Neural progenitor cell (in vitro differentiated cells): ENCODE measurements around the gene ANO7. TPM values are rescaled to one million over a fixed set of nuclear protein-coding genes. Genes with fewer than 3 reads are reported as not detected.

Source experiments
- DNase-seq: peaks from one replicate; pipeline ENCODE4 v3.0.0-alpha.2; 2016; ENCODE audit warnings: low spot score
- H2AFZ ChIP-seq: fragments of 200-600 bp; sonication (generic); replicated peaks from 2 replicates; pipeline ENCODE4 v1.6.1; 2016; ENCODE audit warnings: antibody characterized with exemption
- H3F3A ChIP-seq: fragments of 200-600 bp; sonication (generic); 2 replicates; pipeline ENCODE4 v1.6.1; 2016; ENCODE audit warnings: antibody characterized with exemption, low read depth
- H3K27ac ChIP-seq: fragments of 200-600 bp; sonication (generic); 2 replicates; pipeline ENCODE4 v1.5.1; 2016; ENCODE audit warnings: mild to moderate bottlenecking
- H3K27me3 ChIP-seq: fragments of 200-600 bp; sonication (generic); 2 replicates; pipeline ENCODE4 v1.6.1; 2016; ENCODE audit warnings: mild to moderate bottlenecking, moderate library complexity
- H3K36me3 ChIP-seq: fragments of 200-600 bp; sonication (generic); 2 replicates; pipeline ENCODE4 v1.5.1; 2016
- H3K4me1 ChIP-seq: fragments of 200-600 bp; sonication (generic); 2 replicates; pipeline ENCODE4 v1.6.1; 2016; ENCODE audit warnings: mixed run types
- H3K4me2 ChIP-seq: fragments of 200-600 bp; sonication (generic); 2 replicates; pipeline ENCODE4 v1.6.1; 2016
- H3K4me3 ChIP-seq: fragments of 200-600 bp; sonication (generic); 2 replicates; pipeline ENCODE4 v1.5.1; 2016
- H3K79me2 ChIP-seq: fragments of 200-600 bp; sonication (generic); 2 replicates; pipeline ENCODE4 v1.6.1; 2016; ENCODE audit warnings: low read depth
- H3K9ac ChIP-seq: fragments of 200-600 bp; sonication (generic); 2 replicates; pipeline ENCODE4 v1.6.1; 2016
- H3K9me3 ChIP-seq: fragments of 200-600 bp; sonication (generic); 2 replicates; pipeline ENCODE4 v1.5.1; 2016; ENCODE audit warnings: low read depth
- H4K20me1 ChIP-seq: fragments of 200-600 bp; sonication (generic); 2 replicates; pipeline ENCODE4 v1.6.1; 2016; ENCODE audit warnings: low read depth
- H3K27ac Mint-ChIP-seq: 3 replicates; pipeline ENCODE4 v1.8.0; 2021; ENCODE audit warnings: mixed read lengths
- H3K27me3 Mint-ChIP-seq: 2 replicates; pipeline ENCODE4 v1.8.0; 2022; ENCODE audit warnings: low read depth, mild to moderate bottlenecking, inconsistent platforms, moderate library complexity, mixed read lengths; ENCODE audit not compliant: insufficient read depth
- H3K36me3 Mint-ChIP-seq: 3 replicates; pipeline ENCODE4 v1.8.0; 2021; ENCODE audit warnings: mixed read lengths
- H3K4me1 Mint-ChIP-seq: 3 replicates; pipeline ENCODE4 v1.8.0; 2021; ENCODE audit warnings: mixed read lengths
- H3K4me3 Mint-ChIP-seq: 3 replicates; pipeline ENCODE4 v1.8.0; 2021; ENCODE audit warnings: mild to moderate bottlenecking, moderate library complexity, mixed read lengths
- H3K9me3 Mint-ChIP-seq: 3 replicates; pipeline ENCODE4 v1.8.0; 2020; ENCODE audit warnings: mixed read lengths
- CTCF ChIP-seq: fragments of 200-600 bp; sonication (generic); IDR thresholded peaks from 2 replicates; pipeline ENCODE4 v1.5.1; 2017; ENCODE audit warnings: antibody characterized with exemption, mild to moderate bottlenecking
- EZH2 ChIP-seq: fragments of 200-600 bp; sonication (generic); IDR thresholded peaks from 2 replicates; pipeline ENCODE4 v1.6.1; 2017; ENCODE audit warnings: antibody characterized with exemption, mild to moderate bottlenecking, moderate library complexity
- EZH2phosphoT487 ChIP-seq: fragments of 200-600 bp; sonication (generic); IDR thresholded peaks from 2 replicates; pipeline ENCODE4 v1.6.1; 2017; ENCODE audit warnings: antibody characterized with exemption
- total RNA-seq: library from RNA; depleted of rRNA; stranded (reverse); fragments of >200 nt; gene quantifications from 2 replicates; pipeline ENCODE4 v1.2.3, GENCODE V29; 2015; ENCODE audit warnings: low replicate concordance

ANO7 gene
- total RNA-seq, 1 donor from 2014 or later: not detected

- H3K9ac ChIP-seq: no peak overlapping the region
- no peaks in the 10 kb centered on the region for H3K27me3 ChIP-seq
- no peaks in the 10 kb centered on the region for H3K9me3 ChIP-seq
- H3K36me3 ChIP-seq: no peaks in the 10 kb centered on the region
- H3K4me1 Mint-ChIP-seq: no peaks in the 10 kb centered on the region
- no peak overlapping the region for H3K4me2 ChIP-seq
- no peak overlapping the region for H2AFZ ChIP-seq
- H4K20me1 ChIP-seq: peaks cover 4% of the 10 kb centered on the region
- no peak overlapping the region for H3K4me3 Mint-ChIP-seq
- H3K27me3 Mint-ChIP-seq: peaks cover 5% of the 10 kb centered on the region
- H3F3A ChIP-seq: no peaks in the 10 kb centered on the region
- no peak for TF ChIP-seq EZH2
- H3K79me2 ChIP-seq: no peaks in the 10 kb centered on the region
- H3K4me1 ChIP-seq: no peaks in the 10 kb centered on the region
- no peak overlapping the region for H3K27ac Mint-ChIP-seq
- no peaks in the 10 kb centered on the region for H3K9me3 Mint-ChIP-seq
- H3K4me3 ChIP-seq: no peak overlapping the region
- no peak overlapping the region for H3K27ac ChIP-seq
- peaks cover 52% of the 10 kb centered on the region for H3K36me3 Mint-ChIP-seq
- DNase-seq: no peak
Measured at GRCh38 chr2:241249654-241250053, 61.2 kb downstream of the ANO7 start.

- Histone ChIP-seq H3K9me3 (no peaks in the 10 kb centered on the region), H2AFZ (no peak overlapping the region), H3K27ac (no peak overlapping the region), H3F3A (no peaks in the 10 kb centered on the region), H3K36me3 (peaks cover 2% of the 10 kb centered on the region), H3K9ac (no peak overlapping the region), H3K4me2 (no peak overlapping the region), H3K4me3 (no peak overlapping the region), H3K79me2 (peaks cover 4% of the 10 kb centered on the region), H4K20me1 (peaks cover 4% of the 10 kb centered on the region), H3K27me3 (no peaks in the 10 kb centered on the region), H3K4me1 (no peaks in the 10 kb centered on the region)
- Mint-ChIP-seq H3K4me1 (no peaks in the 10 kb centered on the region), H3K9me3 (no peaks in the 10 kb centered on the region), H3K36me3 (peaks cover 52% of the 10 kb centered on the region), H3K4me3 (no peak overlapping the region), H3K27ac (no peak overlapping the region), H3K27me3 (peaks cover 4% of the 10 kb centered on the region)
- no peak for DNase-seq
- no peak for TF ChIP-seq CTCF
- no peak for TF ChIP-seq EZH2
- no peak for TF ChIP-seq EZH2phosphoT487
Measured at GRCh38 chr2:241252778-241253475, 64.5 kb downstream of the ANO7 start.

- no peaks in the 10 kb centered on the region for H3K4me1 ChIP-seq
- no peaks in the 10 kb centered on the region for H3F3A ChIP-seq
- H3K9me3 Mint-ChIP-seq: no peaks in the 10 kb centered on the region
- H3K4me3 Mint-ChIP-seq: no peak overlapping the region
- no peaks in the 10 kb centered on the region for H3K27me3 ChIP-seq
- peaks cover 4% of the 10 kb centered on the region for H3K79me2 ChIP-seq
- TF ChIP-seq CTCF: no peak
- TF ChIP-seq EZH2: no peak
- no peak for TF ChIP-seq EZH2phosphoT487
- peaks cover 4% of the 10 kb centered on the region for H3K27me3 Mint-ChIP-seq
- H4K20me1 ChIP-seq: peaks cover 4% of the 10 kb centered on the region
- peaks cover 2% of the 10 kb centered on the region for H3K36me3 ChIP-seq
- no peak overlapping the region for H3K27ac Mint-ChIP-seq
- H3K4me1 Mint-ChIP-seq: no peaks in the 10 kb centered on the region
- no peak overlapping the region for H3K27ac ChIP-seq
- peaks cover 37% of the 10 kb centered on the region for H3K36me3 Mint-ChIP-seq
- no peaks in the 10 kb centered on the region for H3K9me3 ChIP-seq
- DNase-seq: no peak
- H2AFZ ChIP-seq: no peak overlapping the region
- no peak overlapping the region for H3K4me2 ChIP-seq
- H3K9ac ChIP-seq: no peak overlapping the region
- H3K4me3 ChIP-seq: no peak overlapping the region
Measured at GRCh38 chr2:241254904-241255351, 66.5 kb downstream of the ANO7 start.

GRCh38 chr2:241255542-241256167 lies 67.2 kb downstream of the ANO7 start:
- Mint-ChIP-seq H3K27me3 (peaks cover 4% of the 10 kb centered on the region), H3K27ac (no peak overlapping the region), H3K36me3 (peaks cover 38% of the 10 kb centered on the region), H3K9me3 (no peaks in the 10 kb centered on the region), H3K4me3 (no peak overlapping the region), H3K4me1 (no peaks in the 10 kb centered on the region)
- H3K27ac ChIP-seq: no peak overlapping the region
- no peak overlapping the region for H3K4me2 ChIP-seq
- H3K4me3 ChIP-seq: no peak overlapping the region
- no peaks in the 10 kb centered on the region for H3K9me3 ChIP-seq
- no peak for DNase-seq
- TF ChIP-seq EZH2phosphoT487 (no peak), CTCF (no peak), EZH2 (no peak)
- no peaks in the 10 kb centered on the region for H3K27me3 ChIP-seq
- peaks cover 2% of the 10 kb centered on the region for H3K36me3 ChIP-seq
- no peaks in the 10 kb centered on the region for H3K4me1 ChIP-seq
- no peak overlapping the region for H2AFZ ChIP-seq
- H3K9ac ChIP-seq: no peak overlapping the region
- H3F3A ChIP-seq: no peaks in the 10 kb centered on the region
- peaks cover 4% of the 10 kb centered on the region for H4K20me1 ChIP-seq
- H3K79me2 ChIP-seq: peaks cover 4% of the 10 kb centered on the region
